DND-41 (cell line): ENCODE data around the gene SLCO2A1.

Experiments used
- ATAC-seq: fragments of 200-7000 bp; cut with Tn5 transposase; 3 replicates; pipeline ENCODE4 v1.9.1; 2021; ENCODE audit warnings: low read depth; ENCODE audit not compliant: insufficient read depth
- DNase-seq: peaks from one replicate; pipeline ENCODE4 v3.0.0-alpha.2; 2020
- H2AFZ ChIP-seq: 2 replicates; pipeline ENCODE4 v1.6.0; 2012; ENCODE audit warnings: low read depth, low read length
- H3K27ac ChIP-seq: 2 replicates; pipeline ENCODE4 v1.5.1; 2012; ENCODE audit warnings: low read length, inconsistent platforms
- H3K27me3 ChIP-seq: fragments of 200-600 bp; sonication (generic); 2 replicates; pipeline ENCODE4 v1.6.0; 2012; ENCODE audit warnings: low read length, mild to moderate bottlenecking, inconsistent platforms; ENCODE audit not compliant: insufficient read depth, poor library complexity
- H3K36me3 ChIP-seq: 2 replicates; pipeline ENCODE4 v1.5.1; 2012; ENCODE audit warnings: low read length, inconsistent platforms; ENCODE audit not compliant: insufficient read depth
- H3K4me1 ChIP-seq: 2 replicates; pipeline ENCODE4 v1.5.1; 2012; ENCODE audit warnings: mild to moderate bottlenecking, low read length; ENCODE audit not compliant: insufficient read depth
- H3K4me2 ChIP-seq: 2 replicates; pipeline ENCODE4 v1.6.0; 2012; ENCODE audit warnings: mild to moderate bottlenecking, moderate library complexity, low read length, inconsistent platforms; ENCODE audit not compliant: insufficient read depth
- H3K4me3 ChIP-seq, 2 experiments: fragments of 200-600 bp in 1 of 2; shearing (Covaris generic) in 1 of 2; 2 replicates each; pipeline ENCODE4 v1.5.1; 2012 to 2016; ENCODE audit warnings: inconsistent platforms in 2 of 2, low read length in 2 of 2, mild to moderate bottlenecking in 2 of 2, low read depth in 1 of 2, moderate library complexity in 1 of 2
- H3K79me2 ChIP-seq: 2 replicates; pipeline ENCODE4 v1.6.0; 2012; ENCODE audit warnings: low read length, inconsistent platforms; ENCODE audit not compliant: insufficient read depth
- H3K9ac ChIP-seq: 2 replicates; pipeline ENCODE4 v1.6.0; 2012; ENCODE audit warnings: low read depth, mild to moderate bottlenecking, inconsistent platforms, low read length, moderate library complexity
- H3K9me3 ChIP-seq: 2 replicates; pipeline ENCODE4 v1.5.1; 2012; ENCODE audit warnings: low read length, moderate library complexity, mild to moderate bottlenecking, inconsistent platforms; ENCODE audit not compliant: insufficient read depth, severe bottlenecking
- H4K20me1 ChIP-seq: 2 replicates; pipeline ENCODE4 v1.6.0; 2012; ENCODE audit warnings: low read length; ENCODE audit not compliant: insufficient read depth
- CTCF ChIP-seq: IDR thresholded peaks from 2 replicates; pipeline ENCODE4 v1.5.1; 2012; ENCODE audit warnings: borderline replicate concordance, low read length, moderate library complexity, mild to moderate bottlenecking; ENCODE audit not compliant: poor library complexity, severe bottlenecking; ENCODE audit errors: extremely low read depth
- EZH2 ChIP-seq: IDR thresholded peaks from 3 replicates; pipeline ENCODE4 v1.6.1; 2012; ENCODE audit warnings: borderline replicate concordance, low read depth, mild to moderate bottlenecking, moderate library complexity, low read length, inconsistent platforms; ENCODE audit not compliant: severe bottlenecking

Gene SLCO2A1

DNA sequence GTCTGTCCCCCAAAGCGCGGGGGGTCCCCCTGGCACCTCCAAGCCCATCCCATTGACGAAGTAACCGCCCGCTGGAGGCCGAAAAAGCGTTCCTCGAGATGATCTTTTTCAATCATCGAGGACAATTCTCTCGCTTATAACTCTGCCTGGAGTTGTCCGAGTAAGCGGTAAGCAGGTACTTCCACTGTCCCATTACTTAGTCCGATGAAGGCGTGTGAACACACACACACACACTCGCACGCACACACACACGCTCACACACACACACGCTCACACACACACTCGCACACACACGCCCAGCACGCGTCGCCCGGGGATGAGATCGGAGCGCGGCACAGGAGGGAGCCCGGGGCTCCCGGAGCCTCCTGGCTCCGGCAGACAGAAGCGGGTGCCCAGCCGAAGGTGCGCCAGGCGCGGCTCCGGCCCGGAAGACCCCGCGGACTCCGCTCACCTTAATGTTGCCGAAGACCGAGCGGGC is 430 bp downstream of the SLCO2A1 start:
- H3K27me3 ChIP-seq = no peaks in the 10 kb centered on the region
- H2AFZ ChIP-seq = no peak overlapping the region
- DNase-seq = no peak
- no peaks in the 10 kb centered on the region for H3K4me1 ChIP-seq
- no peaks in the 10 kb centered on the region for H3K9me3 ChIP-seq
- no peak for ATAC-seq
- H3K79me2 ChIP-seq = no peaks in the 10 kb centered on the region
- H4K20me1 ChIP-seq = no peaks in the 10 kb centered on the region
- no peak overlapping the region for H3K4me2 ChIP-seq
- H3K36me3 ChIP-seq = no peaks in the 10 kb centered on the region
- H3K9ac ChIP-seq = no peak overlapping the region
- no peak overlapping the region for H3K27ac ChIP-seq
- H3K4me3 ChIP-seq = no peak overlapping the region
- no peak for TF ChIP-seq EZH2
- no peak for TF ChIP-seq CTCF

DNA sequence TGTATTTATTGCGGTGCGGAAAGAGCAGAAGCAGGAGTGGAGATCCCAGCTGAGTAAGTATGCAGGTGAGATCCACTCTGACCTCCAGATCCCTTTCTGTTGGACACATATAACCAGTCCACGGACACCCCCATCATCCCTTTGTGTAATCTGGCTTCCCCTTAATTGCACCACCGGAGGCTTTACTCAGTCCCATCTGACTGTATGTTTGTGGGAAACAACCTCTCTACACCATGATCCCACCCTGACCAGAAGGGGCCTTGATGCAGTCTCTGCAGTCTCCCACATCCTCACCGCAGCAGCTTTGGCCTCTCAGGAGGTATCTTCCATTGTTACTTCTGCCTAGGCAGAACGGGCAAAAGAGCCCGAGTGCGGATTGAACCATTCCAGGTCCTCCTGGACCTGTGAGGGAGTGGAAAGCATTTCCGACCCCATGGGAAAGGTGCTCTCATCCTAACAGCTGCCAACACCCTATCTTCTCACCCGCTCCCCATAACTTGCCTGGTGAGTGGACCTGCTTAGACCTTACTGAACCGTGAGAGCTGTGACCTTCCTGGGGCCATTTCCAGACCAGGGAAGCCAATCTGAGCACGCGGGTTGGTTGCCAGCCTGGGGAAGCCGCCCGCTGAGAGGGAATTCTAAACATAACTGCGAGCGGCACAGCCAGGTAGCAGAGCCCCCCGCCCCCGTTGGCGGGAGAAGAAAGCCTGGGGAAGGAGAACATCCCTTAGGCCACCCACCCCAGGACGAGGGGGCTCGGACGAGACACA is 1.1 kb downstream of the SLCO2A1 start:
- no peaks in the 10 kb centered on the region for H3K9me3 ChIP-seq
- H3K9ac ChIP-seq = no peak overlapping the region
- no peaks in the 10 kb centered on the region for H3K27me3 ChIP-seq
- TF ChIP-seq EZH2 = no peak
- no peak for TF ChIP-seq CTCF
- H3K4me3 ChIP-seq = no peak overlapping the region
- ATAC-seq (no peak), DNase-seq (no peak)
- H3K4me1 ChIP-seq = no peaks in the 10 kb centered on the region
- H3K79me2 ChIP-seq = no peaks in the 10 kb centered on the region
- H4K20me1 ChIP-seq = no peaks in the 10 kb centered on the region
- no peak overlapping the region for H3K27ac ChIP-seq
- H3K4me2 ChIP-seq = no peak overlapping the region
- H3K36me3 ChIP-seq = no peaks in the 10 kb centered on the region
- H2AFZ ChIP-seq = no peak overlapping the region

- Histone ChIP-seq H3K36me3 (no peaks in the 10 kb centered on the region), H3K79me2 (no peaks in the 10 kb centered on the region), H3K27me3 (no peaks in the 10 kb centered on the region), H3K9me3 (no peaks in the 10 kb centered on the region), H3K4me3 (no peak overlapping the region), H3K4me2 (no peak overlapping the region), H4K20me1 (no peaks in the 10 kb centered on the region), H3K4me1 (no peaks in the 10 kb centered on the region), H3K9ac (no peak overlapping the region), H3K27ac (no peak overlapping the region), H2AFZ (no peak overlapping the region)
- TF ChIP-seq EZH2 (no peak), CTCF (no peak)
- DNase-seq (no peak), ATAC-seq (no peak)
These were observed 2.1 kb downstream of the SLCO2A1 start for GRCh38 chr3:134027631-134028030.
